ENCODE results near the gene SLC39A10.

- no peak for TF ChIP-seq CTCF (IDR thresholded peaks at IDR 0.05)
- TF ChIP-seq POLR2A (IDR thresholded peaks at IDR 0.05): no peak
Observed at GRCh38 chr2:195737511-195738325, 80.7 kb downstream of the SLC39A10 start.
